CD4-positive, alpha-beta T cell treated with Interleukin-17A for 1 hour (primary cell): ENCODE data around the gene PRH1.

Experiments used
- DNase-seq: peaks from one replicate; pipeline ENCODE4 v3.0.0-alpha.2; 2020

PRH1 gene

DNA sequence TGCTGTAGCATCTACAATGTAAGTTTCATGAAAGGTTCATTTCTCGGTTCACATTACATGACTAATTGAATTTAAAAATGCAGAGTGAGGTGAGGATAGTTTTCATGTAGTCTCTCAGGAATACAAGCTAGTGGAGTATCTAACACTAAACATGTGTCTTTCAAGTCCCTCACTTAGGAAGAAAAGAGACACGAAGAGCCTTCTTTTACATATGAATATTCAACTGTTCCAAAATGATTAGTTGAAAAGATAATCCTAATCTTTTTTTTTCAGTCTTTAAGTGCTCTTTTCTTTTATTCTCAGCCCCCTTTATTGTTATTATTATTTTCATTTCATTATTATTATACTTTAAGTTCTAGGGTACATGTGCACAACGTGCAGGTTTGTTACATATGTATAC, 45.6 kb downstream of the PRH1 start:
- no peak for DNase-seq
